Measurements from ENCODE around the gene RTL1. TPM values are rescaled to one million over a fixed set of nuclear protein-coding genes. Genes with fewer than 3 reads are reported as not detected.

RTL1 gene
- total RNA-seq, 2 experiments from 2014 or later: not detected

GRCh38 chr14:100868621-100869370, 34.7 kb downstream of the RTL1 start:
- ChIA-PET POLR2A (no interaction called here), CTCF (no interaction called here)

GRCh38 chr14:100867631-100868315, 35.7 kb downstream of the RTL1 start:
- CTCF ChIA-PET: no interaction called here

GRCh38 chr14:100866666-100867630, 36.6 kb downstream of the RTL1 start:
- ChIA-PET CTCF (no interaction called here), POLR2A (no interaction called here)

More at GRCh38 chr14:100867631-100868315, 35.7 kb downstream of the RTL1 start:
- POLR2A ChIA-PET: no interaction called here

GRCh38 chr14:100865682-100866591, 37.6 kb downstream of the RTL1 start:
- CTCF ChIA-PET: no interaction called here
- POLR2A ChIA-PET: no interaction called here

- CTCF ChIA-PET: no interaction called here
Measured at GRCh38 chr14:100864960-100865681, 38.4 kb downstream of the RTL1 start.

GRCh38 chr14:100864206-100864605, 39.3 kb downstream of the RTL1 start:
- ChIA-PET CTCF (no interaction called here), POLR2A (no interaction called here)

More at GRCh38 chr14:100864960-100865681, 38.4 kb downstream of the RTL1 start:
- POLR2A ChIA-PET: no interaction called here

- CTCF ChIA-PET: no interaction called here
- POLR2A ChIA-PET: no interaction called here
Measured at GRCh38 chr14:100862793-100863192, 40.7 kb downstream of the RTL1 start.

- ChIA-PET POLR2A (no interaction called here), CTCF (no interaction called here)
Measured at GRCh38 chr14:100862277-100862676, 41.2 kb downstream of the RTL1 start.

GRCh38 chr14:100861937-100862247, 41.6 kb downstream of the RTL1 start:
- POLR2A ChIA-PET: no interaction called here
- CTCF ChIA-PET: no interaction called here

GRCh38 chr14:100861188-100861936, 42.2 kb downstream of the RTL1 start:
- ChIA-PET POLR2A (no interaction called here), CTCF (no interaction called here)

GRCh38 chr14:100860556-100861187, 42.9 kb downstream of the RTL1 start:
- ChIA-PET POLR2A (no interaction called here), CTCF (no interaction called here)

- ChIA-PET POLR2A (no interaction called here), CTCF (no interaction called here)
Measured at GRCh38 chr14:100859781-100860180, 43.7 kb downstream of the RTL1 start.

- CTCF ChIA-PET: no interaction called here
- POLR2A ChIA-PET: no interaction called here
Measured at GRCh38 chr14:100858838-100859220, 44.7 kb downstream of the RTL1 start.

- CTCF ChIA-PET: no interaction called here
- POLR2A ChIA-PET: no interaction called here
Measured at GRCh38 chr14:100857923-100858837, 45.3 kb downstream of the RTL1 start.

- ChIA-PET CTCF (no interaction called here), POLR2A (no interaction called here)
Measured at GRCh38 chr14:100857233-100857922, 46.1 kb downstream of the RTL1 start.

Measured in activated CD8-positive, alpha-beta memory T cell treated with anti-CD3 and anti-CD28 coated beads for 36 hours (primary cell).